WTC11 (cell line): ENCODE results near the gene KRT33A. TPM values are rescaled to one million over a fixed set of nuclear protein-coding genes. Genes with fewer than 3 reads are reported as not detected.

Experiments
- ATAC-seq: fragments of 200-7000 bp; cut with Tn5 transposase; 2 replicates; pipeline ENCODE4 v1.10.0; 2021; ENCODE audit warnings: mild to moderate bottlenecking, moderate library complexity
- CTCF ChIA-PET: fragments of 300-600 bp; sonication (Branson Sonifier 250); formaldehyde crosslinking; loops from one replicate; lab custom pipeline; 2021; ENCODE audit warnings: antibody characterized with exemption; lab: Charles Lee
- POLR2A ChIA-PET: fragments of 350-600 bp; sonication (Branson Sonifier 250); formaldehyde crosslinking; loops from one replicate; lab custom pipeline; 2021; ENCODE audit warnings: antibody characterized with exemption; lab: Charles Lee
- DNase-seq: peaks from one replicate; pipeline ENCODE4 v3.0.0; 2021; ENCODE audit warnings: low spot score
- H3K27ac Mint-ChIP-seq: 2 replicates; pipeline ENCODE4 v1.8.0; 2021; ENCODE audit warnings: mixed read lengths
- H3K27me3 Mint-ChIP-seq: 2 replicates; pipeline ENCODE4 v1.8.0; 2021; ENCODE audit warnings: low read depth, mild to moderate bottlenecking, moderate library complexity, mixed read lengths
- H3K36me3 Mint-ChIP-seq: 2 replicates; pipeline ENCODE4 v1.8.0; 2021; ENCODE audit warnings: mixed read lengths
- H3K4me1 Mint-ChIP-seq: 2 replicates; pipeline ENCODE4 v1.8.0; 2022; ENCODE audit warnings: mixed read lengths
- H3K4me3 Mint-ChIP-seq: 2 replicates; pipeline ENCODE4 v1.8.0; 2021; ENCODE audit warnings: mild to moderate bottlenecking, moderate library complexity, mixed read lengths
- H3K9me3 Mint-ChIP-seq: 2 replicates; pipeline ENCODE4 v1.8.0; 2021; ENCODE audit warnings: mixed read lengths
- ELF4 ChIP-seq: sonication (generic); formaldehyde crosslinking; IDR thresholded peaks from 2 replicates; pipeline ENCODE4 v1.8.1; 2022; ENCODE audit warnings: low read depth, mild to moderate bottlenecking, moderate library complexity, missing genetic modification reagents
- FOXP1 ChIP-seq: sonication (generic); formaldehyde crosslinking; IDR thresholded peaks from 2 replicates; pipeline ENCODE4 v1.8.0; 2022; ENCODE audit warnings: missing genetic modification reagents, mild to moderate bottlenecking, moderate library complexity, borderline replicate concordance
- HMGA2 ChIP-seq: fragments of 250-450 bp; sonication (Bioruptor Pico); IDR thresholded peaks from 2 replicates; pipeline ENCODE4 v1.4.0; 2021; ENCODE audit warnings: mild to moderate bottlenecking, moderate library complexity
- NFATC4 ChIP-seq: fragments of 250-450 bp; sonication (Bioruptor Pico); IDR thresholded peaks from 2 replicates; pipeline ENCODE4 v1.9.0; 2021; ENCODE audit warnings: mild to moderate bottlenecking
- NR1H2 ChIP-seq: sonication (generic); formaldehyde crosslinking; IDR thresholded peaks from 2 replicates; pipeline ENCODE4 v1.9.0; 2021; ENCODE audit warnings: mild to moderate bottlenecking, moderate library complexity, missing genetic modification reagents
- PRRX2 ChIP-seq: fragments of 250-450 bp; sonication (Bioruptor Pico); IDR thresholded peaks from 2 replicates; pipeline ENCODE4 v1.8.0; 2021; ENCODE audit warnings: mild to moderate bottlenecking
- SMAD4 ChIP-seq: sonication (generic); formaldehyde crosslinking; IDR thresholded peaks from 2 replicates; pipeline ENCODE4 v1.8.0; 2022; ENCODE audit warnings: mild to moderate bottlenecking, missing genetic modification reagents
- TEAD4 ChIP-seq: sonication (generic); formaldehyde crosslinking; IDR thresholded peaks from 2 replicates; pipeline ENCODE4 v1.8.0; 2022; ENCODE audit warnings: mild to moderate bottlenecking, missing genetic modification reagents
- TP53 ChIP-seq: sonication (generic); formaldehyde crosslinking; IDR thresholded peaks from 2 replicates; pipeline ENCODE4 v1.8.1; 2023; ENCODE audit warnings: mild to moderate bottlenecking, missing genetic modification reagents
- ZNF121 ChIP-seq: sonication (generic); formaldehyde crosslinking; IDR thresholded peaks from 2 replicates; pipeline ENCODE4 v1.8.0; 2023; ENCODE audit warnings: missing genetic modification reagents
- ZNF138 ChIP-seq: sonication (generic); formaldehyde crosslinking; conservative IDR thresholded peaks from 2 replicates; pipeline ENCODE4 v1.8.1; 2022; ENCODE audit warnings: mild to moderate bottlenecking, moderate library complexity, missing genetic modification reagents
- ZNF232 ChIP-seq: sonication (generic); formaldehyde crosslinking; IDR thresholded peaks from 2 replicates; pipeline ENCODE4 v1.8.0; 2022; ENCODE audit warnings: mild to moderate bottlenecking, missing genetic modification reagents
- ZNF671 ChIP-seq: fragments of 250-450 bp; sonication (Bioruptor Pico); IDR thresholded peaks from 2 replicates; pipeline ENCODE4 v1.8.0; 2021; ENCODE audit warnings: mild to moderate bottlenecking
- total RNA-seq: library from RNA; stranded (reverse); gene quantifications from 3 replicates; pipeline ENCODE4 v1.2.3, GENCODE V29; 2021
- TF ChIP-seq, protein P1 (sequence below): sonication (generic); formaldehyde crosslinking; IDR thresholded peaks from 2 replicates; pipeline ENCODE4 v1.8.1; 2022; ENCODE audit warnings: mild to moderate bottlenecking, moderate library complexity, missing genetic modification reagents
- TF ChIP-seq, protein P2 (sequence below): fragments of 250-450 bp; sonication (Bioruptor Pico); IDR thresholded peaks from 2 replicates; pipeline ENCODE4 v1.8.0; 2021; ENCODE audit warnings: mild to moderate bottlenecking
- TF ChIP-seq, protein P3 (sequence below): sonication (generic); formaldehyde crosslinking; IDR thresholded peaks from 2 replicates; pipeline ENCODE4 v1.8.1; 2022; ENCODE audit warnings: mild to moderate bottlenecking, missing genetic modification reagents, moderate library complexity, borderline replicate concordance
- TF ChIP-seq, protein P4 (sequence below): sonication (generic); formaldehyde crosslinking; IDR thresholded peaks from 2 replicates; pipeline ENCODE4 v1.8.0; 2022; ENCODE audit warnings: missing genetic modification reagents
- TF ChIP-seq, protein P5 (sequence below): sonication (generic); formaldehyde crosslinking; IDR thresholded peaks from 2 replicates; pipeline ENCODE4 v1.8.0; 2022; ENCODE audit warnings: mild to moderate bottlenecking, missing genetic modification reagents
- TF ChIP-seq, protein P6 (sequence below): sonication (generic); formaldehyde crosslinking; IDR thresholded peaks from 2 replicates; pipeline ENCODE4 v1.8.1; 2022; ENCODE audit warnings: missing genetic modification reagents, borderline replicate concordance
- TF ChIP-seq, protein P7 (sequence below): sonication (generic); formaldehyde crosslinking; conservative IDR thresholded peaks from 2 replicates; pipeline ENCODE4 v1.8.1; 2022; ENCODE audit warnings: mild to moderate bottlenecking, missing genetic modification reagents

The KRT33A gene
- total RNA-seq, 1 experiment from 2014 or later = not detected

DNA sequence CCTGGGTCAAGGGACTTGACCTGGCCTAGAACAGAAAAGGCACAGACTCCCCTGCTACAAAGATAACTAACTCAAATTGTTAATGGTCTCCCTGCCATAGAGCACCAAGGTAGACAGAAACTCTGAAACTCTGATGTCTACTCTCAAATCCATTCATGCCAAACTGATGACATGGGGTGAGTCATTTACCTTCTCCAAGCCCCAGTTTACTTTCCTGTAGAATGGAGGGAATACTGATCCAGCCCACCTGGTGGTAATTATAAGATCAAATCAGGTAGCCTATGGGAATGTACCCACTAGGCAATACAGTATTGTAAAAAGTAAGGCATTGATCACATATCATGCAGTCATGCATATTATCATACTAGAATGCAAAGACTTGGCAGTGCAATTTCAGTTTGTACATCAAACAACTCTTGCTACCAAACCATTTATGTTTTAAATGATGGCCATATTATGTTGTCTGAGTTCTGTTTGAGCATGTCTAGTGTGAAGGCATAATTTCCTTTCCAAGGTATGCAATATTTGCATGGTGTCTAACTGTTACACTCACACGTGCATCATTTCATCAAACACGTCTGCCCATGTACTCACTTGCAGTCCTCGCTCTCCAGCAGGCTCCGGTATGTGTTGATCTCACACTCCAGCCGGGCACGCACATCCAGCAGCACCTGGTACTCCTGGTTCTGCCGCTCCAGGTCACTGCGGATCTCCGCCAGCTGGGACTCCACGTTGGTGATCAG lies 43.8 kb upstream of the KRT33A start:
- POLR2A ChIA-PET = no interaction called here
- CTCF ChIA-PET = interaction anchor here (0.9 kb wide), 1 partner anchor 155 kb away, joined by 3 read pairs; no protein-coding TSS in a partner anchor
- ATAC-seq = no peak
- no peak overlapping the region for H3K4me3 Mint-ChIP-seq
- H3K27me3 Mint-ChIP-seq = no peaks in the 10 kb centered on the region
- no peak for DNase-seq
- H3K9me3 Mint-ChIP-seq = no peaks in the 10 kb centered on the region
- H3K4me1 Mint-ChIP-seq = no peaks in the 10 kb centered on the region
- TF ChIP-seq, protein P1, sequence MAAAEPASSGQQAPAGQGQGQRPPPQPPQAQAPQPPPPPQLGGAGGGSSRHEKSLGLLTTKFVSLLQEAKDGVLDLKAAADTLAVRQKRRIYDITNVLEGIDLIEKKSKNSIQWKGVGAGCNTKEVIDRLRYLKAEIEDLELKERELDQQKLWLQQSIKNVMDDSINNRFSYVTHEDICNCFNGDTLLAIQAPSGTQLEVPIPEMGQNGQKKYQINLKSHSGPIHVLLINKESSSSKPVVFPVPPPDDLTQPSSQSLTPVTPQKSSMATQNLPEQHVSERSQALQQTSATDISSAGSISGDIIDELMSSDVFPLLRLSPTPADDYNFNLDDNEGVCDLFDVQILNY (CRISPR knock-in tag) = no peak
- no peak for TF ChIP-seq FOXP1
- TF ChIP-seq, protein P2, sequence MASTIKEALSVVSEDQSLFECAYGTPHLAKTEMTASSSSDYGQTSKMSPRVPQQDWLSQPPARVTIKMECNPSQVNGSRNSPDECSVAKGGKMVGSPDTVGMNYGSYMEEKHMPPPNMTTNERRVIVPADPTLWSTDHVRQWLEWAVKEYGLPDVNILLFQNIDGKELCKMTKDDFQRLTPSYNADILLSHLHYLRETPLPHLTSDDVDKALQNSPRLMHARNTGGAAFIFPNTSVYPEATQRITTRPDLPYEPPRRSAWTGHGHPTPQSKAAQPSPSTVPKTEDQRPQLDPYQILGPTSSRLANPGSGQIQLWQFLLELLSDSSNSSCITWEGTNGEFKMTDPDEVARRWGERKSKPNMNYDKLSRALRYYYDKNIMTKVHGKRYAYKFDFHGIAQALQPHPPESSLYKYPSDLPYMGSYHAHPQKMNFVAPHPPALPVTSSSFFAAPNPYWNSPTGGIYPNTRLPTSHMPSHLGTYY (CRISPR knock-in tag) = no peak
- TF ChIP-seq, protein P3, sequence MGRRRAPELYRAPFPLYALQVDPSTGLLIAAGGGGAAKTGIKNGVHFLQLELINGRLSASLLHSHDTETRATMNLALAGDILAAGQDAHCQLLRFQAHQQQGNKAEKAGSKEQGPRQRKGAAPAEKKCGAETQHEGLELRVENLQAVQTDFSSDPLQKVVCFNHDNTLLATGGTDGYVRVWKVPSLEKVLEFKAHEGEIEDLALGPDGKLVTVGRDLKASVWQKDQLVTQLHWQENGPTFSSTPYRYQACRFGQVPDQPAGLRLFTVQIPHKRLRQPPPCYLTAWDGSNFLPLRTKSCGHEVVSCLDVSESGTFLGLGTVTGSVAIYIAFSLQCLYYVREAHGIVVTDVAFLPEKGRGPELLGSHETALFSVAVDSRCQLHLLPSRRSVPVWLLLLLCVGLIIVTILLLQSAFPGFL (CRISPR knock-in tag) = no peak
- no peak for TF ChIP-seq ZNF138 (CRISPR knock-in tag)
- TF ChIP-seq PRRX2 = no peak
- TF ChIP-seq ELF4 (CRISPR knock-in tag) = no peak
- TF ChIP-seq, protein P4, sequence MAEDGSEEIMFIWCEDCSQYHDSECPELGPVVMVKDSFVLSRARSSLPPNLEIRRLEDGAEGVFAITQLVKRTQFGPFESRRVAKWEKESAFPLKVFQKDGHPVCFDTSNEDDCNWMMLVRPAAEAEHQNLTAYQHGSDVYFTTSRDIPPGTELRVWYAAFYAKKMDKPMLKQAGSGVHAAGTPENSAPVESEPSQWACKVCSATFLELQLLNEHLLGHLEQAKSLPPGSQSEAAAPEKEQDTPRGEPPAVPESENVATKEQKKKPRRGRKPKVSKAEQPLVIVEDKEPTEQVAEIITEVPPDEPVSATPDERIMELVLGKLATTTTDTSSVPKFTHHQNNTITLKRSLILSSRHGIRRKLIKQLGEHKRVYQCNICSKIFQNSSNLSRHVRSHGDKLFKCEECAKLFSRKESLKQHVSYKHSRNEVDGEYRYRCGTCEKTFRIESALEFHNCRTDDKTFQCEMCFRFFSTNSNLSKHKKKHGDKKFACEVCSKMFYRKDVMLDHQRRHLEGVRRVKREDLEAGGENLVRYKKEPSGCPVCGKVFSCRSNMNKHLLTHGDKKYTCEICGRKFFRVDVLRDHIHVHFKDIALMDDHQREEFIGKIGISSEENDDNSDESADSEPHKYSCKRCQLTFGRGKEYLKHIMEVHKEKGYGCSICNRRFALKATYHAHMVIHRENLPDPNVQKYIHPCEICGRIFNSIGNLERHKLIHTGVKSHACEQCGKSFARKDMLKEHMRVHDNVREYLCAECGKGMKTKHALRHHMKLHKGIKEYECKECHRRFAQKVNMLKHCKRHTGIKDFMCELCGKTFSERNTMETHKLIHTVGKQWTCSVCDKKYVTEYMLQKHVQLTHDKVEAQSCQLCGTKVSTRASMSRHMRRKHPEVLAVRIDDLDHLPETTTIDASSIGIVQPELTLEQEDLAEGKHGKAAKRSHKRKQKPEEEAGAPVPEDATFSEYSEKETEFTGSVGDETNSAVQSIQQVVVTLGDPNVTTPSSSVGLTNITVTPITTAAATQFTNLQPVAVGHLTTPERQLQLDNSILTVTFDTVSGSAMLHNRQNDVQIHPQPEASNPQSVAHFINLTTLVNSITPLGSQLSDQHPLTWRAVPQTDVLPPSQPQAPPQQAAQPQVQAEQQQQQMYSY = no peak
- TF ChIP-seq HMGA2 (CRISPR knock-in tag) = no peak
- no peak for TF ChIP-seq TP53 (CRISPR knock-in tag)
- no peak for TF ChIP-seq TEAD4 (CRISPR knock-in tag)
- no peak for TF ChIP-seq ZNF121 (CRISPR knock-in tag)
- TF ChIP-seq NFATC4 (CRISPR knock-in tag) = no peak
- TF ChIP-seq, protein P5, sequence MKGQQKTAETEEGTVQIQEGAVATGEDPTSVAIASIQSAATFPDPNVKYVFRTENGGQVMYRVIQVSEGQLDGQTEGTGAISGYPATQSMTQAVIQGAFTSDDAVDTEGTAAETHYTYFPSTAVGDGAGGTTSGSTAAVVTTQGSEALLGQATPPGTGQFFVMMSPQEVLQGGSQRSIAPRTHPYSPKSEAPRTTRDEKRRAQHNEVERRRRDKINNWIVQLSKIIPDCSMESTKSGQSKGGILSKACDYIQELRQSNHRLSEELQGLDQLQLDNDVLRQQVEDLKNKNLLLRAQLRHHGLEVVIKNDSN (CRISPR knock-in tag) = no peak
- TF ChIP-seq ZNF671 = no peak
- TF ChIP-seq ZNF232 (CRISPR knock-in tag) = no peak
- TF ChIP-seq SMAD4 (CRISPR knock-in tag) = no peak
- TF ChIP-seq, protein P6, sequence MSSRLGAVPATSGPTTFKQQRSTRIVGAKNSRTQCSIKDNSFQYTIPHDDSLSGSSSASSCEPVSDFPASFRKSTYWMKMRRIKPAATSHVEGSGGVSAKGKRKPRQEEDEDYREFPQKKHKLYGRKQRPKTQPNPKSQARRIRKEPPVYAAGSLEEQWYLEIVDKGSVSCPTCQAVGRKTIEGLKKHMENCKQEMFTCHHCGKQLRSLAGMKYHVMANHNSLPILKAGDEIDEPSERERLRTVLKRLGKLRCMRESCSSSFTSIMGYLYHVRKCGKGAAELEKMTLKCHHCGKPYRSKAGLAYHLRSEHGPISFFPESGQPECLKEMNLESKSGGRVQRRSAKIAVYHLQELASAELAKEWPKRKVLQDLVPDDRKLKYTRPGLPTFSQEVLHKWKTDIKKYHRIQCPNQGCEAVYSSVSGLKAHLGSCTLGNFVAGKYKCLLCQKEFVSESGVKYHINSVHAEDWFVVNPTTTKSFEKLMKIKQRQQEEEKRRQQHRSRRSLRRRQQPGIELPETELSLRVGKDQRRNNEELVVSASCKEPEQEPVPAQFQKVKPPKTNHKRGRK = no peak
- TF ChIP-seq, protein P7, sequence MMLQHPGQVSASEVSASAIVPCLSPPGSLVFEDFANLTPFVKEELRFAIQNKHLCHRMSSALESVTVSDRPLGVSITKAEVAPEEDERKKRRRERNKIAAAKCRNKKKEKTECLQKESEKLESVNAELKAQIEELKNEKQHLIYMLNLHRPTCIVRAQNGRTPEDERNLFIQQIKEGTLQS (CRISPR knock-in tag) = no peak
- no peak for TF ChIP-seq NR1H2
- no peak overlapping the region for H3K27ac Mint-ChIP-seq
- H3K36me3 Mint-ChIP-seq = no peaks in the 10 kb centered on the region
